K562 (cell line): ENCODE data around the gene EHBP1L1. TPM values are rescaled to one million over a fixed set of nuclear protein-coding genes. Genes with fewer than 3 reads are reported as not detected.

Experiments
- BACH1 ChIP-seq: fragments of 200-800 bp; sonication (Bioruptor generic); IDR thresholded peaks from 2 replicates; pipeline ENCODE4 v1.6.1; 2016; ENCODE audit warnings: missing genetic modification characterization, missing compliant biosample characterization
- BCL6 ChIP-seq: fragments of 250-450 bp; sonication (Bioruptor Pico); IDR thresholded peaks from 2 replicates; pipeline ENCODE4 v1.4.0; 2020
- BRF1 ChIP-seq: IDR thresholded peaks from 3 replicates; pipeline ENCODE4 v1.6.1; 2011; ENCODE audit warnings: borderline replicate concordance, mild to moderate bottlenecking; ENCODE audit not compliant: insufficient read length; ENCODE audit errors: extremely low read depth
- CBFA2T2 ChIP-seq: fragments of 450-650 bp; conservative IDR thresholded peaks from 2 replicates; pipeline ENCODE4 v1.6.1; 2017; ENCODE audit warnings: mild to moderate bottlenecking
- DACH1 ChIP-seq: fragments of 450-650 bp; IDR thresholded peaks from 2 replicates; pipeline ENCODE4 v1.6.1; 2018; ENCODE audit not compliant: partially characterized antibody
- EP300 ChIP-seq: IDR thresholded peaks from 2 replicates; pipeline ENCODE4 v1.6.1; 2012; ENCODE audit warnings: low read length, improper control_type of control experiment
- FOXA1 ChIP-seq: fragments of 450-650 bp; IDR thresholded peaks from 2 replicates; pipeline ENCODE4 v1.6.1; 2016; ENCODE audit warnings: mild to moderate bottlenecking, borderline replicate concordance
- NR2C2 ChIP-seq, 2 experiments: fragments of 200-800 bp in 1 of 2; sonication (Bioruptor generic) in 1 of 2; sonication (generic) in 1 of 2; formaldehyde crosslinking in 1 of 2; IDR thresholded peaks; 2 replicates each; pipeline versions ENCODE4 v1.6.1 to v1.8.0; 2016 to 2022; ENCODE audit warnings: mild to moderate bottlenecking in 1 of 2, missing compliant biosample characterization in 1 of 2, missing genetic modification characterization in 1 of 2, missing genetic modification reagents in 1 of 2
- PYGO2 ChIP-seq: fragments of 450-650 bp; IDR thresholded peaks from 2 replicates; pipeline ENCODE4 v1.6.1; 2016; ENCODE audit warnings: mild to moderate bottlenecking, missing genetic modification characterization, moderate library complexity, missing compliant biosample characterization
- RAD51 ChIP-seq: fragments of 450-650 bp; IDR thresholded peaks from 2 replicates; pipeline ENCODE4 v1.7.1; 2016; ENCODE audit warnings: low read depth, mild to moderate bottlenecking, borderline replicate concordance
- RBM15 ChIP-seq: fragments of 200-400 bp; formaldehyde crosslinking; IDR thresholded peaks from 2 replicates; pipeline ENCODE4 v1.6.1; 2018; ENCODE audit warnings: mild to moderate bottlenecking, low read length, moderate library complexity; ENCODE audit not compliant: insufficient read depth
- RBM25 ChIP-seq: fragments of 200-400 bp; formaldehyde crosslinking; IDR thresholded peaks from 2 replicates; pipeline ENCODE4 v1.6.1; 2018; ENCODE audit warnings: low read length, low read depth, moderate library complexity; ENCODE audit not compliant: severe bottlenecking
- SETDB1 ChIP-seq: IDR thresholded peaks from one replicate; pipeline ENCODE4 v1.6.1; 2012; ENCODE audit warnings: low read length, control low read depth, inconsistent platforms
- SLC30A9 ChIP-seq: fragments of 250-450 bp; sonication (Bioruptor Pico); IDR thresholded peaks from 2 replicates; pipeline ENCODE4 v1.8.0; 2022; ENCODE audit warnings: mild to moderate bottlenecking, moderate library complexity
- SREBF1 ChIP-seq: fragments of 150-350 bp; IDR thresholded peaks from 2 replicates; pipeline ENCODE4 v1.6.1; 2014; ENCODE audit warnings: antibody characterized with exemption, low read depth, low read length, borderline replicate concordance
- ZKSCAN8 ChIP-seq: fragments of 200-800 bp; sonication (Bioruptor generic); IDR thresholded peaks from 2 replicates; pipeline ENCODE4 v1.6.1; 2016; ENCODE audit warnings: missing genetic modification characterization, missing compliant biosample characterization
- ZNF41 ChIP-seq: fragments of 250-450 bp; sonication (Bioruptor Pico); conservative IDR thresholded peaks from 2 replicates; pipeline ENCODE4 v1.4.0; 2020; ENCODE audit warnings: mild to moderate bottlenecking
- ZNF707 ChIP-seq: fragments of 250-450 bp; sonication (Bioruptor Pico); conservative IDR thresholded peaks from 2 replicates; pipeline ENCODE4 v1.8.0; 2022; ENCODE audit warnings: inconsistent platforms, mild to moderate bottlenecking, moderate library complexity
- ZZZ3 ChIP-seq: fragments of 450-650 bp; IDR thresholded peaks from 2 replicates; pipeline ENCODE4 v1.6.1; 2016; ENCODE audit warnings: antibody characterized with exemption, mild to moderate bottlenecking, moderate library complexity
- polyA plus RNA-seq, 8 experiments: library from polyadenylated mRNA; depleted of rRNA in 4 of 8; stranded (reverse) in 5 of 8; unstranded in 3 of 8; fragments of >200 nt; fragmentation: Nextera tagmentation in 2 of 8; fragmentation: Illumina TruSeq in 1 of 8; extraction: Ambion mirVana in 2 of 8; extraction: Trizol in 1 of 8; gene quantifications; 2 replicates each; pipeline versions ENCODE4 v1.2.1 to v1.2.3, GENCODE V29; 2011 to 2014; ENCODE audit warnings: inconsistent platforms in 1 of 8, missing spikeins in 1 of 8
- total RNA-seq, 7 experiments: library from RNA; depleted of rRNA in 6 of 7; stranded (reverse); fragments of >200 nt in 6 of 7; fragmentation: Illumina TruSeq in 2 of 7; extraction: Trizol in 2 of 7; gene quantifications; 2 replicates each; pipeline versions ENCODE4 v1.2.1 to v1.2.3, GENCODE V29; 2011 to 2021; ENCODE audit warnings: low replicate concordance in 1 of 7
- TF ChIP-seq, protein P1 (sequence below): fragments of 250-450 bp; sonication (Bioruptor Pico); IDR thresholded peaks from 2 replicates; pipeline ENCODE4 v1.9.0; 2021; ENCODE audit warnings: mild to moderate bottlenecking
- TF ChIP-seq, protein P2 (sequence below): fragments of 250-450 bp; sonication (Bioruptor Pico); IDR thresholded peaks from 2 replicates; pipeline ENCODE4 v1.8.0; 2021; ENCODE audit warnings: mild to moderate bottlenecking, moderate library complexity
- TF ChIP-seq, protein P3 (sequence below): fragments of 450-650 bp; IDR thresholded peaks from 2 replicates; pipeline ENCODE4 v1.6.1; 2016
- TF ChIP-seq, protein P4 (sequence below): fragments of 450-650 bp; IDR thresholded peaks from 2 replicates; pipeline ENCODE4 v1.6.1; 2017; ENCODE audit warnings: antibody characterized with exemption, mild to moderate bottlenecking

Gene EHBP1L1
- total and polyA plus RNA-seq, 9 of the 15 experiments (the other 6 are each of a cell fraction or from before 2014, with no cell fraction given): 0.03 to 87.1 (median 26.3) TPM

DNA sequence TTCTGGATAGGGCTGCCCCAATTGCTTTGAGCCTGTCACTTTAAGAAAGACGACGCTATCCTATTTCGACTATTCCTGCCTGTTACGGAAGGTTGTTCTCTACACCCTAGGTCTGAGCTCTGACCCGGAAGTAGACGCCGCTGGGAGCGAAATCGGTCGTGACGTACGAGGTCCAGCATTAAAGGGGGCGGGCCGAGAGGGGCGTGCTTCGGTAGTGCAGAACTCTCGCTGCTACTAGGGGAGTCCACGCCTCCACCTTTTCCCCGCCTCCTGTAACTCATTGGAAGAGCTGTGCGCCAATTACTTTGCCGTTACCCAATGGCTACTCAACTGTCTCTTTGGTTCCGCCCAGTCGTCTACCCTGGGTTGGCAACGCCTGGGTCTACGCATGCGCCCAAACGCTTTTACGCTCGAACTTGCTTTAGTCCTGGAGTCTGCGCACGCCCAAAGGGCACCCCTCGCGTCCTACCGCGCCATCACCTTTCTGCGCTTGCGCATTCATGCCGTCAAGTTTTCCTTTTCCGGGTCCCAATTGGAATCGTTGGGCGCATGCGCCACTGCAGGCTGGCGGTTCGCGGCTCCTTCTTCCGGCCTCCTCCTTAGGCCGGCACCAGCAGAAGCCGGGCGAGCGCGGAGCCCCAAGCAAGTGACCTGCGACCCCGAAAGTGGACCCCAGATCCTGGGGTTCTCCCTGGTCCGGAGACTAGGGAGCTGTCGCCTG is 39.5 kb downstream of the EHBP1L1 start, which contains the start of gene PCNX3 (continued):
- TF ChIP-seq BACH1 (tag): no peak
- TF ChIP-seq, protein P1, sequence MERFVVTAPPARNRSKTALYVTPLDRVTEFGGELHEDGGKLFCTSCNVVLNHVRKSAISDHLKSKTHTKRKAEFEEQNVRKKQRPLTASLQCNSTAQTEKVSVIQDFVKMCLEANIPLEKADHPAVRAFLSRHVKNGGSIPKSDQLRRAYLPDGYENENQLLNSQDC (CRISPR knock-in tag): no peak
- TF ChIP-seq, protein P2, sequence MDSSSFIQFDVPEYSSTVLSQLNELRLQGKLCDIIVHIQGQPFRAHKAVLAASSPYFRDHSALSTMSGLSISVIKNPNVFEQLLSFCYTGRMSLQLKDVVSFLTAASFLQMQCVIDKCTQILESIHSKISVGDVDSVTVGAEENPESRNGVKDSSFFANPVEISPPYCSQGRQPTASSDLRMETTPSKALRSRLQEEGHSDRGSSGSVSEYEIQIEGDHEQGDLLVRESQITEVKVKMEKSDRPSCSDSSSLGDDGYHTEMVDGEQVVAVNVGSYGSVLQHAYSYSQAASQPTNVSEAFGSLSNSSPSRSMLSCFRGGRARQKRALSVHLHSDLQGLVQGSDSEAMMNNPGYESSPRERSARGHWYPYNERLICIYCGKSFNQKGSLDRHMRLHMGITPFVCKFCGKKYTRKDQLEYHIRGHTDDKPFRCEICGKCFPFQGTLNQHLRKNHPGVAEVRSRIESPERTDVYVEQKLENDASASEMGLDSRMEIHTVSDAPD (CRISPR knock-in tag): no peak
- TF ChIP-seq ZNF707 (CRISPR knock-in tag): no peak
- no peak for TF ChIP-seq FOXA1
- TF ChIP-seq BRF1: no peak
- no peak for TF ChIP-seq SLC30A9
- peak; percentile 94 for TF ChIP-seq RBM25
- no peak for TF ChIP-seq DACH1
- TF ChIP-seq SREBF1: peak; percentile 84; the same call in 1 of the 2 replicates
- TF ChIP-seq SETDB1: no peak
- no peak for TF ChIP-seq RBM15
- TF ChIP-seq PYGO2 (tag): no peak
- no peak for TF ChIP-seq ZZZ3
- peak; percentile 37; the same call in 1 of the 2 replicates for TF ChIP-seq EP300
- no peak for TF ChIP-seq ZKSCAN8
- TF ChIP-seq ZNF41 (CRISPR knock-in tag): no peak
- no peak for TF ChIP-seq CBFA2T2
- peak; percentile 100 for TF ChIP-seq NR2C2 (CRISPR knock-in tag; IDR thresholded peaks at IDR 0.05)
- peak; percentile 100 for TF ChIP-seq NR2C2 (tag; IDR thresholded peaks at IDR 0.05)
- TF ChIP-seq, protein P3, sequence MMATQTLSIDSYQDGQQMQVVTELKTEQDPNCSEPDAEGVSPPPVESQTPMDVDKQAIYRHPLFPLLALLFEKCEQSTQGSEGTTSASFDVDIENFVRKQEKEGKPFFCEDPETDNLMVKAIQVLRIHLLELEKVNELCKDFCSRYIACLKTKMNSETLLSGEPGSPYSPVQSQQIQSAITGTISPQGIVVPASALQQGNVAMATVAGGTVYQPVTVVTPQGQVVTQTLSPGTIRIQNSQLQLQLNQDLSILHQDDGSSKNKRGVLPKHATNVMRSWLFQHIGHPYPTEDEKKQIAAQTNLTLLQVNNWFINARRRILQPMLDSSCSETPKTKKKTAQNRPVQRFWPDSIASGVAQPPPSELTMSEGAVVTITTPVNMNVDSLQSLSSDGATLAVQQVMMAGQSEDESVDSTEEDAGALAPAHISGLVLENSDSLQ: peak; percentile 100
- TF ChIP-seq, protein P4, sequence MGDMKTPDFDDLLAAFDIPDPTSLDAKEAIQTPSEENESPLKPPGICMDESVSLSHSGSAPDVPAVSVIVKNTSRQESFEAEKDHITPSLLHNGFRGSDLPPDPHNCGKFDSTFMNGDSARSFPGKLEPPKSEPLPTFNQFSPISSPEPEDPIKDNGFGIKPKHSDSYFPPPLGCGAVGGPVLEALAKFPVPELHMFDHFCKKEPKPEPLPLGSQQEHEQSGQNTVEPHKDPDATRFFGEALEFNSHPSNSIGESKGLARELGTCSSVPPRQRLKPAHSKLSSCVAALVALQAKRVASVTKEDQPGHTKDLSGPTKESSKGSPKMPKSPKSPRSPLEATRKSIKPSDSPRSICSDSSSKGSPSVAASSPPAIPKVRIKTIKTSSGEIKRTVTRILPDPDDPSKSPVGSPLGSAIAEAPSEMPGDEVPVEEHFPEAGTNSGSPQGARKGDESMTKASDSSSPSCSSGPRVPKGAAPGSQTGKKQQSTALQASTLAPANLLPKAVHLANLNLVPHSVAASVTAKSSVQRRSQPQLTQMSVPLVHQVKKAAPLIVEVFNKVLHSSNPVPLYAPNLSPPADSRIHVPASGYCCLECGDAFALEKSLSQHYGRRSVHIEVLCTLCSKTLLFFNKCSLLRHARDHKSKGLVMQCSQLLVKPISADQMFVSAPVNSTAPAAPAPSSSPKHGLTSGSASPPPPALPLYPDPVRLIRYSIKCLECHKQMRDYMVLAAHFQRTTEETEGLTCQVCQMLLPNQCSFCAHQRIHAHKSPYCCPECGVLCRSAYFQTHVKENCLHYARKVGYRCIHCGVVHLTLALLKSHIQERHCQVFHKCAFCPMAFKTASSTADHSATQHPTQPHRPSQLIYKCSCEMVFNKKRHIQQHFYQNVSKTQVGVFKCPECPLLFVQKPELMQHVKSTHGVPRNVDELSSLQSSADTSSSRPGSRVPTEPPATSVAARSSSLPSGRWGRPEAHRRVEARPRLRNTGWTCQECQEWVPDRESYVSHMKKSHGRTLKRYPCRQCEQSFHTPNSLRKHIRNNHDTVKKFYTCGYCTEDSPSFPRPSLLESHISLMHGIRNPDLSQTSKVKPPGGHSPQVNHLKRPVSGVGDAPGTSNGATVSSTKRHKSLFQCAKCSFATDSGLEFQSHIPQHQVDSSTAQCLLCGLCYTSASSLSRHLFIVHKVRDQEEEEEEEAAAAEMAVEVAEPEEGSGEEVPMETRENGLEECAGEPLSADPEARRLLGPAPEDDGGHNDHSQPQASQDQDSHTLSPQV: no peak
- TF ChIP-seq RAD51: peak; percentile 51; the same call in 1 of the 2 replicates
- no peak for TF ChIP-seq BCL6 (CRISPR knock-in tag)
